Gastroesophageal sphincter (tissue), 3 donors: Measurements from ENCODE around the gene BMAL1.

ENCODE experiments used
- CTCF ChIP-seq, 4 experiments: fragments of 200-600 bp in 2 of 4; fragments of 450-650 bp in 2 of 4; sonication (generic) in 1 of 4; IDR thresholded peaks; one replicate each; pipeline ENCODE4 v1.5.1; 2017 to 2019; ENCODE audit warnings: antibody characterized with exemption in 4 of 4, mild to moderate bottlenecking in 2 of 4, moderate library complexity in 2 of 4
- EP300 ChIP-seq: sonication (generic); formaldehyde crosslinking; IDR thresholded peaks from one replicate; pipeline ENCODE4 v1.6.1; 2017; ENCODE audit warnings: antibody characterized with exemption, mild to moderate bottlenecking
- POLR2A ChIP-seq, 2 donors: fragments of 450-650 bp; IDR thresholded peaks; one replicate each; pipeline ENCODE4 v1.6.1; 2017; ENCODE audit warnings: antibody characterized with exemption in 2 of 2, mild to moderate bottlenecking in 2 of 2, moderate library complexity in 1 of 2

GRCh38 chr11:13427440-13427839 is 149.8 kb downstream of the BMAL1 start:
- TF ChIP-seq CTCF (IDR thresholded peaks at IDR 0.05) (no peak), POLR2A (IDR thresholded peaks at IDR 0.05) (no peak), EP300 (no peak)
